Measurements from ENCODE around the gene SYNDIG1. TPM values are rescaled to one million over a fixed set of nuclear protein-coding genes. Genes with fewer than 3 reads are reported as not detected.

Gene SYNDIG1
- total and polyA plus RNA-seq, 2 of the 4 experiments (the other 2 are of a cell fraction), result not detected

- Histone ChIP-seq H2BK5ac (ENCODE audit: low read depth, low read length, poor library complexity, severe bottlenecking) (no peak overlapping the region), H2AK5ac (ENCODE audit: low read depth, low read length) (no peak overlapping the region), H3K4me2 (ENCODE audit: low read depth, low read length) (no peak overlapping the region), H2BK20ac (ENCODE audit: low read depth, low read length) (no peak overlapping the region), H4K91ac (ENCODE audit: insufficient read depth, low read depth, low read length) (no peak overlapping the region), H3K27me3 (ENCODE audit: control insufficient read depth, insufficient read depth, low read length) (peaks cover 2% of the 10 kb centered on the region; the same call in 1 of the 2 replicates), H2AFZ (replicated peaks; ENCODE audit: low read length, poor library complexity) (no peak overlapping the region), H2AK9ac (replicated peaks; ENCODE audit: low read depth, low read length, poor library complexity) (no peak overlapping the region), H3K56ac (ENCODE audit: extremely low read depth, insufficient read depth, low read length) (no peak overlapping the region), H3K4me3 (ENCODE audit: insufficient read depth, low read depth, low read length) (no peak overlapping the region), H2BK120ac (ENCODE audit: low read depth, low read length) (no peak overlapping the region), H3K9me3 (ENCODE audit: control insufficient read depth, insufficient read depth, low read length) (no peaks in the 10 kb centered on the region), H3K23ac (ENCODE audit: low read depth, low read length) (no peak overlapping the region), H3K9ac (ENCODE audit: low read depth, low read length) (no peak overlapping the region), H3K36me3 (ENCODE audit: control insufficient read depth, insufficient read depth, low read length) (no peaks in the 10 kb centered on the region), H3K14ac (replicated peaks; ENCODE audit: low read depth, low read length) (no peak overlapping the region), H3K4ac (ENCODE audit: low read depth, low read length) (no peak overlapping the region), H3K79me1 (ENCODE audit: low read depth in 1 of 2, low read length in 2 of 2) (no peaks in the 10 kb centered on the region), H3K4me1 (ENCODE audit: control insufficient read depth, insufficient read depth, low read length) (no peaks in the 10 kb centered on the region), H4K8ac (ENCODE audit: low read depth in 2 of 2, low read length in 2 of 2) (no peak overlapping the region), H2BK15ac (ENCODE audit: low read depth, low read length) (no peak overlapping the region), H4K5ac (ENCODE audit: low read depth, low read length) (no peak overlapping the region), H3K18ac (ENCODE audit: low read depth, low read length) (no peak overlapping the region), H3K9me1 (ENCODE audit: insufficient read depth, low read length) (no peaks in the 10 kb centered on the region), H4K20me1 (ENCODE audit: insufficient read depth, low read length) (no peaks in the 10 kb centered on the region), H3K27ac (ENCODE audit: insufficient read depth, low read length) (no peak overlapping the region)
- dilution Hi-C loops (cut with HindIII; ENCODE audit: low sequenced_read_pairs, unreplicated experiment), result no loop called here
- TF ChIP-seq SMC3 (IDR thresholded peaks at IDR 0.05; ENCODE audit: low read depth, low read length), result no peak
- no peak for TF ChIP-seq MAFK (IDR thresholded peaks at IDR 0.05; ENCODE audit: low read depth, low read length)
- TF ChIP-seq BHLHE40 (IDR thresholded peaks at IDR 0.05; ENCODE audit: low read depth, low read length), result no peak
- TF ChIP-seq USF2 (IDR thresholded peaks at IDR 0.05; ENCODE audit: low read depth, low read length), result no peak
- TF ChIP-seq POLR2A (IDR thresholded peaks at IDR 0.05; ENCODE audit: low read depth, low read length), result no peak
- TF ChIP-seq MAZ (IDR thresholded peaks at IDR 0.05; ENCODE audit: borderline replicate concordance, low read depth, low read length), result no peak
- TF ChIP-seq RCOR1 (IDR thresholded peaks at IDR 0.05; ENCODE audit: insufficient replicate concordance, low read length), result no peak
- TF ChIP-seq NFE2L2 (IDR thresholded peaks at IDR 0.05; ENCODE audit: low read depth, low read length), result no peak
- TF ChIP-seq MXI1 (IDR thresholded peaks at IDR 0.05; ENCODE audit: borderline replicate concordance, low read depth, low read length), result no peak
- TF ChIP-seq CEBPB (IDR thresholded peaks at IDR 0.05; ENCODE audit: low read depth, low read length), result no peak
- no peak for TF ChIP-seq RAD21 (IDR thresholded peaks at IDR 0.05; ENCODE audit: low read length)
- TF ChIP-seq CTCF (conservative IDR thresholded peaks at IDR 0.05; ENCODE audit: low read depth, low read length), result no peak
- no peak for TF ChIP-seq CHD1 (IDR thresholded peaks at IDR 0.05; ENCODE audit: low read depth, low read length)
- WGBS, 2 experiments (ENCODE audit: extremely low coverage in 2 of 2, insufficient read length in 1 of 2), result 61% methylated on average over 2 of the region's 4 CpGs; no CpG with 5 or more reads in 1 of the 2 experiments
- BruUV-seq (replicated peaks), result no TSS peak
- POLR2A ChIA-PET (ENCODE audit: unreplicated experiment), result no interaction called here
- CTCF ChIA-PET, result no interaction called here
- no peak for ATAC-seq (ENCODE audit: low read depth)
- in situ Hi-C loops (cut with MboI; ENCODE audit: low sequenced_read_pairs), result no loop called here
- intact Hi-C loops (cut with micrococcal nuclease), result no loop called here
- DNase-seq, result no peak
Observed at GRCh38 chr20:24479106-24479505, 9.7 kb downstream of the SYNDIG1 start.

Measured in IMR-90 (cell line).